ENCODE measurements around the gene S100PBP. TPM values are rescaled to one million over a fixed set of nuclear protein-coding genes. Genes with fewer than 3 reads are reported as not detected.

Gene S100PBP
- total RNA-seq, 1 donor from 2014 or later = 66.1 TPM

DNA sequence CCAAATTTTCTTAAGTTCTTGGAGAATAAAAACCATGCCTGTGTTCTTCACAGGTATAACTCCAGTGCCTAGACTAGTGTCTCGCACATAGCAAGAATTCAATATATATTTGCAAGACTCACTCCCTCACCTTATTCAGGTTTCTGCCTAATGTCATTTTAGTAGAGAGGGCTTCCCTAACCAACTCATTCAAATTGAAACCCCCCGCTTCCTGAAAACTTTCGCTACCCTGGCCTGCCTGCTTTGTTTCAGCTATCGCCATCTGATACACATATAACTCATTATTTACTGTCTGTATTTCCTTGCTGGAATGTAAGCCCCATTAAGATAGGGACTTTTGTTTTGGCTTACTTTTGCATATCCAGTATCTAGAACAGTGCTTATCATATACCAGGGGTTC lies 8.9 kb upstream of the S100PBP start:
- Mint-ChIP-seq H3K36me3 (ENCODE audit: insufficient read depth) (peaks cover 36% of the 10 kb centered on the region), H3K27ac (peak overlapping the region; percentile 35), H3K4me1 (ENCODE audit: low read depth) (peaks cover 24% of the 10 kb centered on the region), H3K4me3 (ENCODE audit: low read depth) (no peak overlapping the region), H3K27me3 (no peaks in the 10 kb centered on the region), H3K9me3 (ENCODE audit: low read depth) (peaks cover 2% of the 10 kb centered on the region)
- TF ChIP-seq, protein P1, sequence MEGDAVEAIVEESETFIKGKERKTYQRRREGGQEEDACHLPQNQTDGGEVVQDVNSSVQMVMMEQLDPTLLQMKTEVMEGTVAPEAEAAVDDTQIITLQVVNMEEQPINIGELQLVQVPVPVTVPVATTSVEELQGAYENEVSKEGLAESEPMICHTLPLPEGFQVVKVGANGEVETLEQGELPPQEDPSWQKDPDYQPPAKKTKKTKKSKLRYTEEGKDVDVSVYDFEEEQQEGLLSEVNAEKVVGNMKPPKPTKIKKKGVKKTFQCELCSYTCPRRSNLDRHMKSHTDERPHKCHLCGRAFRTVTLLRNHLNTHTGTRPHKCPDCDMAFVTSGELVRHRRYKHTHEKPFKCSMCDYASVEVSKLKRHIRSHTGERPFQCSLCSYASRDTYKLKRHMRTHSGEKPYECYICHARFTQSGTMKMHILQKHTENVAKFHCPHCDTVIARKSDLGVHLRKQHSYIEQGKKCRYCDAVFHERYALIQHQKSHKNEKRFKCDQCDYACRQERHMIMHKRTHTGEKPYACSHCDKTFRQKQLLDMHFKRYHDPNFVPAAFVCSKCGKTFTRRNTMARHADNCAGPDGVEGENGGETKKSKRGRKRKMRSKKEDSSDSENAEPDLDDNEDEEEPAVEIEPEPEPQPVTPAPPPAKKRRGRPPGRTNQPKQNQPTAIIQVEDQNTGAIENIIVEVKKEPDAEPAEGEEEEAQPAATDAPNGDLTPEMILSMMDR (IDR thresholded peaks at IDR 0.05; ENCODE audit: unreplicated experiment) = no peak
- DNase-seq (ENCODE audit: low spot score, unreplicated experiment) = no peak

- H3K27ac Mint-ChIP-seq = no peak overlapping the region
- no peak for DNase-seq (ENCODE audit: low spot score, unreplicated experiment)
- H3K4me3 Mint-ChIP-seq (ENCODE audit: low read depth) = no peak overlapping the region
- peaks cover 30% of the 10 kb centered on the region for H3K4me1 Mint-ChIP-seq (ENCODE audit: low read depth)
- no peaks in the 10 kb centered on the region for H3K27me3 Mint-ChIP-seq
- H3K36me3 Mint-ChIP-seq (ENCODE audit: insufficient read depth) = peaks cover 36% of the 10 kb centered on the region
- peaks cover 2% of the 10 kb centered on the region for H3K9me3 Mint-ChIP-seq (ENCODE audit: low read depth)
- TF ChIP-seq, protein P1 (IDR thresholded peaks at IDR 0.05; ENCODE audit: unreplicated experiment) = no peak
Observed at GRCh38 chr1:32810358-32810757, 7.1 kb upstream of the S100PBP start.

- TF ChIP-seq, protein P1 (IDR thresholded peaks at IDR 0.05; ENCODE audit: unreplicated experiment) = no peak
- no peaks in the 10 kb centered on the region for H3K9me3 Mint-ChIP-seq (ENCODE audit: low read depth)
- no peak for DNase-seq (ENCODE audit: low spot score, unreplicated experiment)
- H3K36me3 Mint-ChIP-seq (ENCODE audit: insufficient read depth) = peaks cover 28% of the 10 kb centered on the region
- H3K4me1 Mint-ChIP-seq (ENCODE audit: low read depth) = peaks cover 35% of the 10 kb centered on the region
- no peak overlapping the region for H3K4me3 Mint-ChIP-seq (ENCODE audit: low read depth)
- no peaks in the 10 kb centered on the region for H3K27me3 Mint-ChIP-seq
- no peak overlapping the region for H3K27ac Mint-ChIP-seq
Observed at GRCh38 chr1:32811265-32811664, 6.2 kb upstream of the S100PBP start.

- Mint-ChIP-seq H3K4me3 (ENCODE audit: low read depth) (no peak overlapping the region), H3K36me3 (ENCODE audit: insufficient read depth) (peaks cover 24% of the 10 kb centered on the region), H3K27me3 (no peaks in the 10 kb centered on the region), H3K27ac (peak overlapping the region; percentile 69), H3K9me3 (ENCODE audit: low read depth) (no peaks in the 10 kb centered on the region), H3K4me1 (ENCODE audit: low read depth) (peaks cover 40% of the 10 kb centered on the region)
- no peak for DNase-seq (ENCODE audit: low spot score, unreplicated experiment)
- TF ChIP-seq, protein P1 (IDR thresholded peaks at IDR 0.05; ENCODE audit: unreplicated experiment) = no peak
Observed at GRCh38 chr1:32811917-32812316, 5.5 kb upstream of the S100PBP start.

DNA sequence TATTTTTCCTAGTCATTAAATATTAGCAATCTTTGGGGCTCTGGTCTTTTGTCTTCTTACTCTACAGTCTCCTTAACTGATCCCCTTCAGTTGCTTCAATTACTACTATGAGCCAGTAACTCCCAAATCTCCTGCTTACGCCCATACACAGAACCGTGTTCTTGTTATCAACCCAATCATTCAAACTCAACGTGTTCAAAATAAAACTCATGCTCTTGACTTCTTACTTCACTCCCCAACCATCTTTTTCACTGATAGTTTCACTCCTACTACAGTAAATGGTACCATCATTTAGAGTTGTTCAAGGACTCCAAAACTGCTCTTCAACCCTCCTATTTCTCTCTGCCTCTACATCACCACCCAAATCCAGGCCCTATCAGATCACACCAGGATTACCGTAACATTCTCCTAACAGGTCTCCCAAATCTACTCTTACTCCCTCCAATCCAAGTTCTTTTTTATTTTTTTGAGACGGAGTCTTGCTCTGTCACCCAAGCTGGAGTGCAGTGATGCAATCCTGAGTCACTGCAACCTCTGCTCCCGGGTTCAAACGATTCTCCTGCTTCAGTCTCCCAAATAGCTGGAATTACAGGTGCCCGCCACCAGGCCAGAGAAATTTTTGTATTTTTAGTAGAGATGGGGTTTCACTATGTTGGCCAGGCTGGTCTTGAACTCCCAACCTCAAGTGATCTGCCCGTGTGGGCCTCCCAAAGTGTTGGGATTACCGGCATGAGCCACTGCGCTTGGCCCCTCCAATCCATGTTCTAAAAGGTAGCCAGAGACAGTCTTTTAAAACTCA lies 3.3 kb upstream of the S100PBP start:
- Mint-ChIP-seq H3K4me1 (ENCODE audit: low read depth) (peaks cover 43% of the 10 kb centered on the region), H3K36me3 (ENCODE audit: insufficient read depth) (peaks cover 15% of the 10 kb centered on the region), H3K9me3 (ENCODE audit: low read depth) (no peaks in the 10 kb centered on the region), H3K4me3 (ENCODE audit: low read depth) (peak overlapping the region; percentile 23), H3K27ac (no peak overlapping the region), H3K27me3 (no peaks in the 10 kb centered on the region)
- DNase-seq (ENCODE audit: low spot score, unreplicated experiment) = no peak
- TF ChIP-seq, protein P1 (IDR thresholded peaks at IDR 0.05; ENCODE audit: unreplicated experiment) = no peak
